ENCODE results near the gene CCDC92. TPM values are rescaled to one million over a fixed set of nuclear protein-coding genes. Genes with fewer than 3 reads are reported as not detected.

Gene CCDC92
- total and polyA plus RNA-seq, 2 experiments from 2014 or later, result 16.9 to 60.2 TPM

DNA sequence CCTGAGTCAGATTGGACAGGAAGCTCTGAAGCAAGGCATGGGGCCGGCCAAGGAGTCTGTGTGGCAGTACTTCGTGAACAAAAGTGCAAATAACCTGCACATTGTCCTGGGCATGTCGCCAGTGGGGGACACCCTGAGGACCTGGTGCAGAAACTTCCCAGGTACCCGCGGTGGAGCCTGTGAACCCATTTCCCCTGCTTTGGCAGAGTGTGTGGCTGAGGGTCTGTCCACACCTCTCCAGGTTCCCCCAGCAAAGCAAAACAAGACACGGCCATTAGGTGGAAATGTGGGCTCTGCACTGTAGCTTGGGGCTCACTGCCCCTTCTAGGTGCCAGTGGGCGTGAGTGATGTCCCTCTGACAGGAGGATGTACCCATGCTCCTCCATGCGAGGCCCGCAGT is 79.4 kb downstream of the CCDC92 start:
- Histone ChIP-seq H3K36me3 (replicated peaks; ENCODE audit: insufficient read depth, low read depth) (no peaks in the 10 kb centered on the region), H3K27ac (no peak overlapping the region), H3K9me3 (ENCODE audit: low read depth) (no peaks in the 10 kb centered on the region), H2AFZ (no peak overlapping the region), H4K20me1 (ENCODE audit: insufficient read depth, poor library complexity, severe bottlenecking) (no peaks in the 10 kb centered on the region), H3K79me2 (no peaks in the 10 kb centered on the region), H3K9me2 (replicated peaks; ENCODE audit: insufficient read depth) (no peaks in the 10 kb centered on the region), H3K4me1 (ENCODE audit: insufficient read depth) (no peaks in the 10 kb centered on the region), H3K27me3 (no peaks in the 10 kb centered on the region), H3K4me2 (no peak overlapping the region), H3K4me3 (no peak overlapping the region)
- TF ChIP-seq EZH2 (IDR thresholded peaks at IDR 0.05; ENCODE audit: borderline replicate concordance) (no peak), EZH2phosphoT487 (IDR thresholded peaks at IDR 0.05; ENCODE audit: low read depth, severe bottlenecking, unreplicated experiment) (no peak), CTCF (IDR thresholded peaks at IDR 0.05; ENCODE audit: poor library complexity) (no peak)
- no peak for DNase-seq (ENCODE audit: low spot score)
- 92% methylated on average over 9 of the region's 9 CpGs for WGBS (ENCODE audit: low lambda C conversion rate, missing lambda C conversion rate)

DNA sequence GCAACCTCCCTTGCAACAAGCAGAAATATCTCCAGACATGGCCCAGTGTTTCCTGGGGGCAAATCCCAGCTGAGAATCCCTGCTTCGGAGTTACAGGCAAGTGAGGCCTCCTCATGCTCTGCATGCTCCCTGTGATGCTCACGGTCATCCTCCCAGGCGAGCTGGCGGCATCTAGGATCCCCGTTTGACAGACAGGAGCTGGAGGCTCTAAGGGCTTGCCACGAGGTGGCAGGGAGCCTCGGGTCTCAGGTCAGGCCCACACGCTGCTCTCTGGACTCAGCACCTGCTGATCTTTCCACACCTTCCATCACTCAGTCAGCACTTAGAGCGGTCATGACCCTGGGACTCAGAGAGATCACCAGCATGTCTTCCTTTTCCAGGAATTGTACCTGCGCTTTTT is 79.8 kb downstream of the CCDC92 start:
- no peak for DNase-seq (ENCODE audit: low spot score)
- H3K4me3 ChIP-seq, result no peak overlapping the region
- H3K27me3 ChIP-seq, result no peaks in the 10 kb centered on the region
- no peak overlapping the region for H3K4me2 ChIP-seq
- WGBS (ENCODE audit: low lambda C conversion rate, missing lambda C conversion rate), result 86% methylated on average over 10 of the region's 10 CpGs
- no peaks in the 10 kb centered on the region for H3K9me2 ChIP-seq (replicated peaks; ENCODE audit: insufficient read depth)
- no peaks in the 10 kb centered on the region for H3K79me2 ChIP-seq
- no peak overlapping the region for H2AFZ ChIP-seq
- H3K36me3 ChIP-seq (replicated peaks; ENCODE audit: insufficient read depth, low read depth), result no peaks in the 10 kb centered on the region
- no peak overlapping the region for H3K27ac ChIP-seq
- H3K9me3 ChIP-seq (ENCODE audit: low read depth), result no peaks in the 10 kb centered on the region
- H3K4me1 ChIP-seq (ENCODE audit: insufficient read depth), result no peaks in the 10 kb centered on the region
- TF ChIP-seq EZH2phosphoT487 (IDR thresholded peaks at IDR 0.05; ENCODE audit: low read depth, severe bottlenecking, unreplicated experiment), result no peak
- TF ChIP-seq CTCF (IDR thresholded peaks at IDR 0.05; ENCODE audit: poor library complexity), result no peak
- TF ChIP-seq EZH2 (IDR thresholded peaks at IDR 0.05; ENCODE audit: borderline replicate concordance), result no peak
- no peaks in the 10 kb centered on the region for H4K20me1 ChIP-seq (ENCODE audit: insufficient read depth, poor library complexity, severe bottlenecking)

DNA sequence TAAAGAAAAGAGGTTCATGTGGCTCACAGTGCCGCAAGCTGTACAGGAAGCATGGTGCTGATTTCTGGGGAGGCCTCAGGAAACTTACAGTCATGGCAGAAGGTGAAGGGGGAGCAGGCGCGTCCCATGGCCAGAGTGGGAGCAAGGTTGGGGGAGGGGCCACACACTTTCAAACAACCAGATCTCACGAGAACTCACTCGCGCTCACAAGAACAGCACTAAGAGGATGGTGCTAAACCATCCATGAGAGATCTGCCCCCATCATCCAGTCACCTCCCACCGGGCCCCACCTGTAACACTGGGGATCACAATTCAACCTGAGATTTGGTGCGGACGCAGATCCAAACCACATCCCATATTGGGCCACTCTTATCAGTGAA is 80.5 kb downstream of the CCDC92 start:
- no peaks in the 10 kb centered on the region for H3K36me3 ChIP-seq (replicated peaks; ENCODE audit: insufficient read depth, low read depth)
- no peak overlapping the region for H3K4me3 ChIP-seq
- no peaks in the 10 kb centered on the region for H3K9me2 ChIP-seq (replicated peaks; ENCODE audit: insufficient read depth)
- no peak overlapping the region for H3K27ac ChIP-seq
- H3K79me2 ChIP-seq, result no peaks in the 10 kb centered on the region
- H3K4me2 ChIP-seq, result no peak overlapping the region
- WGBS (ENCODE audit: low lambda C conversion rate, missing lambda C conversion rate), result 99% methylated on average over 9 of the region's 9 CpGs
- H4K20me1 ChIP-seq (ENCODE audit: insufficient read depth, poor library complexity, severe bottlenecking), result no peaks in the 10 kb centered on the region
- no peak overlapping the region for H2AFZ ChIP-seq
- TF ChIP-seq EZH2 (IDR thresholded peaks at IDR 0.05; ENCODE audit: borderline replicate concordance) (no peak), EZH2phosphoT487 (IDR thresholded peaks at IDR 0.05; ENCODE audit: low read depth, severe bottlenecking, unreplicated experiment) (no peak), CTCF (IDR thresholded peaks at IDR 0.05; ENCODE audit: poor library complexity) (no peak)
- H3K27me3 ChIP-seq, result no peaks in the 10 kb centered on the region
- no peaks in the 10 kb centered on the region for H3K4me1 ChIP-seq (ENCODE audit: insufficient read depth)
- DNase-seq (ENCODE audit: low spot score), result no peak
- H3K9me3 ChIP-seq (ENCODE audit: low read depth), result no peaks in the 10 kb centered on the region

Measured in hepatocyte (in vitro differentiated cells).